Measurements from ENCODE around the gene PDYN.

Gene PDYN

GRCh38 chr20:1934721-1935573, 58.9 kb downstream of the PDYN start:
- DNase-seq (ENCODE audit: low spot score) = no peak

GRCh38 chr20:1934156-1934555, 59.7 kb downstream of the PDYN start:
- no peak for DNase-seq (ENCODE audit: low spot score)

GRCh38 chr20:1933465-1933870, 60.4 kb downstream of the PDYN start:
- DNase-seq (ENCODE audit: low spot score) = peak; percentile 63

GRCh38 chr20:1932971-1933370, 60.9 kb downstream of the PDYN start:
- no peak for DNase-seq (ENCODE audit: low spot score)

- DNase-seq (ENCODE audit: low spot score) = no peak
Observed at GRCh38 chr20:1931830-1932229, 62.0 kb downstream of the PDYN start.

- no peak for DNase-seq (ENCODE audit: low spot score)
Observed at GRCh38 chr20:1930165-1930564, 63.7 kb downstream of the PDYN start.

- DNase-seq (ENCODE audit: low spot score) = no peak
Observed at GRCh38 chr20:1929460-1929859, 64.4 kb downstream of the PDYN start.

- no peak for DNase-seq (ENCODE audit: low spot score)
Observed at GRCh38 chr20:1928782-1929181, 65.1 kb downstream of the PDYN start.

Data from cerebellar cortex (tissue), 1 donor.